Liver (tissue), 3 donors: Measurements from ENCODE around the gene POU2AF3.

Source experiments
- FOXA2 ChIP-seq: IDR thresholded peaks from 2 replicates; pipeline ENCODE4 v1.6.1; 2016; ENCODE audit warnings: antibody characterized with exemption
- GABPA ChIP-seq, 2 donors: IDR thresholded peaks in 1 of 2; conservative IDR thresholded peaks in 1 of 2; 2 replicates each; pipeline ENCODE4 v1.6.1; 2016; ENCODE audit warnings: antibody characterized with exemption in 2 of 2, mild to moderate bottlenecking in 1 of 2, moderate library complexity in 1 of 2
- RAD21 ChIP-seq, 2 donors: IDR thresholded peaks; 2 replicates each; pipeline ENCODE4 v1.6.1; 2016; ENCODE audit warnings: antibody characterized with exemption in 2 of 2, mild to moderate bottlenecking in 2 of 2
- TF ChIP-seq, protein P1 (sequence below): IDR thresholded peaks from 2 replicates; pipeline ENCODE4 v1.6.1; 2016; ENCODE audit warnings: antibody characterized with exemption, mild to moderate bottlenecking
- TF ChIP-seq, protein P2 (sequence below): IDR thresholded peaks from 2 replicates; pipeline ENCODE4 v1.6.1; 2016; ENCODE audit warnings: antibody characterized with exemption
- TF ChIP-seq, protein P3 (sequence below): fragments of 150-350 bp; IDR thresholded peaks from 2 replicates; pipeline ENCODE4 v1.5.1; 2017; ENCODE audit warnings: improper control_type of control experiment, low read depth, low read length; ENCODE audit not compliant: missing input control
- TF ChIP-seq, protein P4 (sequence below): IDR thresholded peaks from 2 replicates; pipeline ENCODE4 v1.6.1; 2016; ENCODE audit warnings: antibody characterized with exemption
- donor health status: healthy.
- donor health status: healthy.

DNA sequence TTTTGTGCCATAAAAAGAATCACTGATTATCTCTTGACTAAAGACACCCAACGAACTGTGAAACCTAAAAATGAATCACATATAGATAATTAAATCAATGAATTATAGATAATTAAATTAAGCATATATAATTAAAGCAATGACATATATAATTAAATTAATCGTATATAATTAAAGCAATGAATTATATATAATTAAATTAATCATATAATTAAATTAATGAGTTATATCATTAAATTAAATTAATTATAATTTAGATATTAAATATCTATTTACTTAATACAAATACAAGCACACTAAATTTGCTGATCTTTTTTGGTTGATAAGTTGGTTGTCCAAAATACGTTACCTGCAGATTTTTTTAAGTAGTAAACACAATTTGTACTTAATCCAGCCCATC lies 49.8 kb downstream of the POU2AF3 start:
- TF ChIP-seq, protein P1, sequence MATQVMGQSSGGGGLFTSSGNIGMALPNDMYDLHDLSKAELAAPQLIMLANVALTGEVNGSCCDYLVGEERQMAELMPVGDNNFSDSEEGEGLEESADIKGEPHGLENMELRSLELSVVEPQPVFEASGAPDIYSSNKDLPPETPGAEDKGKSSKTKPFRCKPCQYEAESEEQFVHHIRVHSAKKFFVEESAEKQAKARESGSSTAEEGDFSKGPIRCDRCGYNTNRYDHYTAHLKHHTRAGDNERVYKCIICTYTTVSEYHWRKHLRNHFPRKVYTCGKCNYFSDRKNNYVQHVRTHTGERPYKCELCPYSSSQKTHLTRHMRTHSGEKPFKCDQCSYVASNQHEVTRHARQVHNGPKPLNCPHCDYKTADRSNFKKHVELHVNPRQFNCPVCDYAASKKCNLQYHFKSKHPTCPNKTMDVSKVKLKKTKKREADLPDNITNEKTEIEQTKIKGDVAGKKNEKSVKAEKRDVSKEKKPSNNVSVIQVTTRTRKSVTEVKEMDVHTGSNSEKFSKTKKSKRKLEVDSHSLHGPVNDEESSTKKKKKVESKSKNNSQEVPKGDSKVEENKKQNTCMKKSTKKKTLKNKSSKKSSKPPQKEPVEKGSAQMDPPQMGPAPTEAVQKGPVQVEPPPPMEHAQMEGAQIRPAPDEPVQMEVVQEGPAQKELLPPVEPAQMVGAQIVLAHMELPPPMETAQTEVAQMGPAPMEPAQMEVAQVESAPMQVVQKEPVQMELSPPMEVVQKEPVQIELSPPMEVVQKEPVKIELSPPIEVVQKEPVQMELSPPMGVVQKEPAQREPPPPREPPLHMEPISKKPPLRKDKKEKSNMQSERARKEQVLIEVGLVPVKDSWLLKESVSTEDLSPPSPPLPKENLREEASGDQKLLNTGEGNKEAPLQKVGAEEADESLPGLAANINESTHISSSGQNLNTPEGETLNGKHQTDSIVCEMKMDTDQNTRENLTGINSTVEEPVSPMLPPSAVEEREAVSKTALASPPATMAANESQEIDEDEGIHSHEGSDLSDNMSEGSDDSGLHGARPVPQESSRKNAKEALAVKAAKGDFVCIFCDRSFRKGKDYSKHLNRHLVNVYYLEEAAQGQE: no peak
- TF ChIP-seq, protein P2, sequence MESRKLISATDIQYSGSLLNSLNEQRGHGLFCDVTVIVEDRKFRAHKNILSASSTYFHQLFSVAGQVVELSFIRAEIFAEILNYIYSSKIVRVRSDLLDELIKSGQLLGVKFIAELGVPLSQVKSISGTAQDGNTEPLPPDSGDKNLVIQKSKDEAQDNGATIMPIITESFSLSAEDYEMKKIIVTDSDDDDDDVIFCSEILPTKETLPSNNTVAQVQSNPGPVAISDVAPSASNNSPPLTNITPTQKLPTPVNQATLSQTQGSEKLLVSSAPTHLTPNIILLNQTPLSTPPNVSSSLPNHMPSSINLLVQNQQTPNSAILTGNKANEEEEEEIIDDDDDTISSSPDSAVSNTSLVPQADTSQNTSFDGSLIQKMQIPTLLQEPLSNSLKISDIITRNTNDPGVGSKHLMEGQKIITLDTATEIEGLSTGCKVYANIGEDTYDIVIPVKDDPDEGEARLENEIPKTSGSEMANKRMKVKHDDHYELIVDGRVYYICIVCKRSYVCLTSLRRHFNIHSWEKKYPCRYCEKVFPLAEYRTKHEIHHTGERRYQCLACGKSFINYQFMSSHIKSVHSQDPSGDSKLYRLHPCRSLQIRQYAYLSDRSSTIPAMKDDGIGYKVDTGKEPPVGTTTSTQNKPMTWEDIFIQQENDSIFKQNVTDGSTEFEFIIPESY: no peak
- no peak for TF ChIP-seq GABPA (IDR thresholded peaks at IDR 0.05 in 1 of 2, conservative IDR thresholded peaks at IDR 0.05 in 1 of 2)
- TF ChIP-seq FOXA2: no peak
- TF ChIP-seq, protein P3, sequence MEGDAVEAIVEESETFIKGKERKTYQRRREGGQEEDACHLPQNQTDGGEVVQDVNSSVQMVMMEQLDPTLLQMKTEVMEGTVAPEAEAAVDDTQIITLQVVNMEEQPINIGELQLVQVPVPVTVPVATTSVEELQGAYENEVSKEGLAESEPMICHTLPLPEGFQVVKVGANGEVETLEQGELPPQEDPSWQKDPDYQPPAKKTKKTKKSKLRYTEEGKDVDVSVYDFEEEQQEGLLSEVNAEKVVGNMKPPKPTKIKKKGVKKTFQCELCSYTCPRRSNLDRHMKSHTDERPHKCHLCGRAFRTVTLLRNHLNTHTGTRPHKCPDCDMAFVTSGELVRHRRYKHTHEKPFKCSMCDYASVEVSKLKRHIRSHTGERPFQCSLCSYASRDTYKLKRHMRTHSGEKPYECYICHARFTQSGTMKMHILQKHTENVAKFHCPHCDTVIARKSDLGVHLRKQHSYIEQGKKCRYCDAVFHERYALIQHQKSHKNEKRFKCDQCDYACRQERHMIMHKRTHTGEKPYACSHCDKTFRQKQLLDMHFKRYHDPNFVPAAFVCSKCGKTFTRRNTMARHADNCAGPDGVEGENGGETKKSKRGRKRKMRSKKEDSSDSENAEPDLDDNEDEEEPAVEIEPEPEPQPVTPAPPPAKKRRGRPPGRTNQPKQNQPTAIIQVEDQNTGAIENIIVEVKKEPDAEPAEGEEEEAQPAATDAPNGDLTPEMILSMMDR: no peak
- TF ChIP-seq, protein P4, sequence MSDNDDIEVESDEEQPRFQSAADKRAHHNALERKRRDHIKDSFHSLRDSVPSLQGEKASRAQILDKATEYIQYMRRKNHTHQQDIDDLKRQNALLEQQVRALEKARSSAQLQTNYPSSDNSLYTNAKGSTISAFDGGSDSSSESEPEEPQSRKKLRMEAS: no peak
- TF ChIP-seq RAD21 (IDR thresholded peaks at IDR 0.05): no peak
